ENCODE results near the gene EVA1C. TPM values are rescaled to one million over a fixed set of nuclear protein-coding genes. Genes with fewer than 3 reads are reported as not detected.

EVA1C gene
- total and polyA plus RNA-seq, 2 donors (not counting 1 experiment from before 2014, with no cell fraction given) = 2.4 to 4.6 TPM

DNA sequence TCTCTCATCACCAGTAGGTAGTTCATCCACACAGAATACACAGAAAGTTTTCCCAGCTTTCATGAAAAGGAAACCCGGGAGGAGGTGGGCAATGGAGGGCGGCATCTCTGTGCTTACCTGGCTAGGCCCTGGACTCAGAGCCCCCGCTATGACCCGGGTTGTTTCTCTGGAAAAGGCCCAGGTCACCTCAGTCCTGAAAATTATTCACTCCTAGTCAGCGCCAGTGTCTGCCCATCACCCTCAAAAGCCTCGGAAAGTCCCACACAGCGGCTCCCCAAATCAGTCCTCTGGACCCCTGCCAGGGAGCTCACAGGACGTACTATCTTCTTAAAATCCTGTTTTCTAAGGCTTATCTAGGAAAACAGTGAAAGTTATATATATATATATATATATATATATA is 121.6 kb downstream of the EVA1C start:
- no peak for DNase-seq (ENCODE audit: low read depth in 2 of 2)
- Histone ChIP-seq H4K20me1 (ENCODE audit: control insufficient read depth, extremely low read depth, insufficient read depth, low read length) (no peaks in the 10 kb centered on the region), H3K4me1 (ENCODE audit: control insufficient read depth, extremely low read depth, insufficient read depth, low read length) (no peaks in the 10 kb centered on the region), H3K27me3 (ENCODE audit: control insufficient read depth, insufficient read depth, low read length) (peaks cover 4% of the 10 kb centered on the region), H3K9ac (ENCODE audit: insufficient read depth, low read length) (no peak overlapping the region), H3K9me3 (ENCODE audit: control insufficient read depth, insufficient read depth, low read depth, low read length) (no peaks in the 10 kb centered on the region), H3K4me3 (replicated peaks in 1 of 4; ENCODE audit: control extremely low read depth in 1 of 4, insufficient read depth in 1 of 4, low read depth in 3 of 4, low read length in 4 of 4) (no peak overlapping the region), H3K4me2 (ENCODE audit: extremely low read depth, insufficient read depth, low read length) (no peak overlapping the region), H3K27ac (ENCODE audit: insufficient read depth, low read length) (no peak overlapping the region), H3K79me2 (ENCODE audit: control insufficient read depth, insufficient read depth, low read length) (no peaks in the 10 kb centered on the region), H3K36me3 (ENCODE audit: control insufficient read depth, insufficient read depth, low read length) (no peaks in the 10 kb centered on the region), H2AFZ (ENCODE audit: low read length) (no peak overlapping the region)
- TF ChIP-seq, protein P1, sequence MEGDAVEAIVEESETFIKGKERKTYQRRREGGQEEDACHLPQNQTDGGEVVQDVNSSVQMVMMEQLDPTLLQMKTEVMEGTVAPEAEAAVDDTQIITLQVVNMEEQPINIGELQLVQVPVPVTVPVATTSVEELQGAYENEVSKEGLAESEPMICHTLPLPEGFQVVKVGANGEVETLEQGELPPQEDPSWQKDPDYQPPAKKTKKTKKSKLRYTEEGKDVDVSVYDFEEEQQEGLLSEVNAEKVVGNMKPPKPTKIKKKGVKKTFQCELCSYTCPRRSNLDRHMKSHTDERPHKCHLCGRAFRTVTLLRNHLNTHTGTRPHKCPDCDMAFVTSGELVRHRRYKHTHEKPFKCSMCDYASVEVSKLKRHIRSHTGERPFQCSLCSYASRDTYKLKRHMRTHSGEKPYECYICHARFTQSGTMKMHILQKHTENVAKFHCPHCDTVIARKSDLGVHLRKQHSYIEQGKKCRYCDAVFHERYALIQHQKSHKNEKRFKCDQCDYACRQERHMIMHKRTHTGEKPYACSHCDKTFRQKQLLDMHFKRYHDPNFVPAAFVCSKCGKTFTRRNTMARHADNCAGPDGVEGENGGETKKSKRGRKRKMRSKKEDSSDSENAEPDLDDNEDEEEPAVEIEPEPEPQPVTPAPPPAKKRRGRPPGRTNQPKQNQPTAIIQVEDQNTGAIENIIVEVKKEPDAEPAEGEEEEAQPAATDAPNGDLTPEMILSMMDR (conservative IDR thresholded peaks at IDR 0.05 in 1 of 2, IDR thresholded peaks at IDR 0.05 in 1 of 2; ENCODE audit: low read depth in 1 of 2, low read length in 2 of 2) = no peak
- no peak for TF ChIP-seq EZH2 (IDR thresholded peaks at IDR 0.05; ENCODE audit: low read length, missing control alignments)

DNA sequence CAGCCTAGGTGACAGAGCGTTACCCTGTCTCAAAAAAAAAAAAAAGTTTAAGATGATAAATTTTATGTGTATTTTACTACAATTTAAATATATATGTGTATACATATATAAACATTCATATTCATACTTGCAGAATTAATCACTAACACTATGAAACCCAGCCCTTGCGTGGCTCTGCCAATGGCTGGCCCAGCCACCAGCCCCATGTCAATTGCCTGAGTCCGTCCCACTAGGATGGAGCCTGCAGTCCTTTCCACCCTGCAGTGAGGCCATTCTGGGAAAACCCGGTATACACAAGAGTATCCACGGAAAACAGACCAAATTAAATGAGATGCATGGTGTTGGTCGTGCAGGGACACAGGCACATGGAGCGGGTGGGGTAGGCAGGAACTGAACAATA is 123.1 kb downstream of the EVA1C start:
- Histone ChIP-seq H3K9ac (ENCODE audit: insufficient read depth, low read length) (no peak overlapping the region), H2AFZ (ENCODE audit: low read length) (no peak overlapping the region), H3K36me3 (ENCODE audit: control insufficient read depth, insufficient read depth, low read length) (no peaks in the 10 kb centered on the region), H3K79me2 (ENCODE audit: control insufficient read depth, insufficient read depth, low read length) (no peaks in the 10 kb centered on the region), H3K27ac (ENCODE audit: insufficient read depth, low read length) (no peak overlapping the region), H3K27me3 (ENCODE audit: control insufficient read depth, insufficient read depth, low read length) (peaks cover under 1% of the 10 kb centered on the region), H4K20me1 (ENCODE audit: control insufficient read depth, extremely low read depth, insufficient read depth, low read length) (no peaks in the 10 kb centered on the region), H3K4me3 (replicated peaks in 1 of 4; ENCODE audit: control extremely low read depth in 1 of 4, insufficient read depth in 1 of 4, low read depth in 3 of 4, low read length in 4 of 4) (no peak overlapping the region), H3K9me3 (ENCODE audit: control insufficient read depth, insufficient read depth, low read depth, low read length) (no peaks in the 10 kb centered on the region), H3K4me1 (ENCODE audit: control insufficient read depth, extremely low read depth, insufficient read depth, low read length) (no peaks in the 10 kb centered on the region), H3K4me2 (ENCODE audit: extremely low read depth, insufficient read depth, low read length) (no peak overlapping the region)
- no peak for TF ChIP-seq EZH2 (IDR thresholded peaks at IDR 0.05; ENCODE audit: low read length, missing control alignments)
- TF ChIP-seq, protein P1 (conservative IDR thresholded peaks at IDR 0.05 in 1 of 2, IDR thresholded peaks at IDR 0.05 in 1 of 2; ENCODE audit: low read depth in 1 of 2, low read length in 2 of 2) = no peak
- no peak for DNase-seq (ENCODE audit: low read depth in 2 of 2)

DNA sequence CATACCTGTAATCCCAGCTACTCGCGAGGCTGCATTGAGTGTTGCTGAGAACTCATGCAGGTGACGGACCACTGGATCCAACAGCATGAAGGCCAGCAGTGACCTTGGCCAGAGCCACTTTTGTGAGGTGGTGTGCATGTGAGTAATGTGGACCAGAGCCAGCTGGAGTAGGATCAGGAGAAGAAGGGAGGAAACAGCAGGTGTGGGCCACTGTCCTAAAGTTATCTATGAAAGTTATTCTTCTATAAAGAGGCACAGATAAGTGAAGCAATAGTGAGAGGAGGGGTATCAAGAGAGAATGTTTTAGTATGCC is 125.0 kb downstream of the EVA1C start:
- TF ChIP-seq EZH2 (IDR thresholded peaks at IDR 0.05; ENCODE audit: low read length, missing control alignments) = no peak
- TF ChIP-seq, protein P1 (conservative IDR thresholded peaks at IDR 0.05 in 1 of 2, IDR thresholded peaks at IDR 0.05 in 1 of 2; ENCODE audit: low read depth in 1 of 2, low read length in 2 of 2) = no peak
- DNase-seq (ENCODE audit: low read depth in 2 of 2) = no peak
- H3K9me3 ChIP-seq (ENCODE audit: control insufficient read depth, insufficient read depth, low read depth, low read length) = no peaks in the 10 kb centered on the region
- H3K36me3 ChIP-seq (ENCODE audit: control insufficient read depth, insufficient read depth, low read length) = no peaks in the 10 kb centered on the region
- H3K4me1 ChIP-seq (ENCODE audit: control insufficient read depth, extremely low read depth, insufficient read depth, low read length) = no peaks in the 10 kb centered on the region
- no peak overlapping the region for H3K4me3 ChIP-seq (replicated peaks in 1 of 4; ENCODE audit: control extremely low read depth in 1 of 4, insufficient read depth in 1 of 4, low read depth in 3 of 4, low read length in 4 of 4)
- no peak overlapping the region for H3K9ac ChIP-seq (ENCODE audit: insufficient read depth, low read length)
- H3K79me2 ChIP-seq (ENCODE audit: control insufficient read depth, insufficient read depth, low read length) = no peaks in the 10 kb centered on the region
- H4K20me1 ChIP-seq (ENCODE audit: control insufficient read depth, extremely low read depth, insufficient read depth, low read length) = no peaks in the 10 kb centered on the region
- no peak overlapping the region for H3K4me2 ChIP-seq (ENCODE audit: extremely low read depth, insufficient read depth, low read length)
- H3K27ac ChIP-seq (ENCODE audit: insufficient read depth, low read length) = no peak overlapping the region
- H3K27me3 ChIP-seq (ENCODE audit: control insufficient read depth, insufficient read depth, low read length) = no peaks in the 10 kb centered on the region
- H2AFZ ChIP-seq (ENCODE audit: low read length) = no peak overlapping the region
